Esophagus squamous epithelium (tissue), 5 donors: ENCODE results near the gene BARHL1. TPM values are rescaled to one million over a fixed set of nuclear protein-coding genes. Genes with fewer than 3 reads are reported as not detected.

Experiments used
- DNase-seq: peaks from one replicate; lab custom pipeline; 2025; lab: John Stamatoyannopoulos, UW
- H3K27ac ChIP-seq, 4 donors: fragments of 200-600 bp; sonication (generic); one replicate each; pipeline ENCODE4 v1.5.1; 2016 to 2019; ENCODE audit warnings: mild to moderate bottlenecking in 1 of 4
- H3K27me3 ChIP-seq, 4 donors: fragments of 200-600 bp; sonication (generic); 1 replicate in 3 of 4; 2 replicates in 1 of 4; pipeline versions ENCODE4 v1.5.1 to v1.6.0; 2017 to 2021; ENCODE audit warnings: antibody characterized with exemption in 1 of 4
- H3K36me3 ChIP-seq, 3 donors: fragments of 200-600 bp; sonication (generic); one replicate each; pipeline ENCODE4 v1.5.1; 2016 to 2019
- H3K4me1 ChIP-seq, 3 donors: fragments of 200-600 bp; sonication (generic); one replicate each; pipeline ENCODE4 v1.5.1; 2017 to 2019
- H3K4me3 ChIP-seq, 4 donors: fragments of 200-600 bp; sonication (generic); 1 replicate in 3 of 4; 2 replicates in 1 of 4; pipeline ENCODE4 v1.5.1; 2016 to 2019; ENCODE audit warnings: mild to moderate bottlenecking in 2 of 4, moderate library complexity in 1 of 4
- H3K9me3 ChIP-seq, 3 donors: fragments of 200-600 bp; sonication (generic); one replicate each; pipeline ENCODE4 v1.5.1; 2016 to 2019
- POLR2A ChIP-seq, 4 donors: fragments of 450-650 bp; IDR thresholded peaks; one replicate each; pipeline ENCODE4 v1.6.1; 2017; ENCODE audit warnings: antibody characterized with exemption in 4 of 4, mild to moderate bottlenecking in 4 of 4, moderate library complexity in 3 of 4
- WGBS, 2 donors: methylation state at CpG; one replicate each; pipeline ENCODE4 v1.1.5; 2018; 5-methylcytosine and 5-hydroxymethylcytosine counted together
- intact Hi-C: fragments of 100-400 bp; cut with DNase I; formaldehyde crosslinking; loops from one replicate; pipeline ENCODE4 v1.15.0; 2022
- total RNA-seq, 4 donors: library from RNA; depleted of rRNA; stranded (reverse); fragments of >200 nt; gene quantifications; one replicate each; pipeline ENCODE4 v1.1.0, GENCODE V29; 2016
- TF ChIP-seq, protein P1 (sequence below), 6 experiments: fragments of 450-650 bp in 4 of 6; fragments of 200-600 bp in 2 of 6; sonication (generic) in 2 of 6; IDR thresholded peaks; one replicate each; pipeline ENCODE4 v1.5.1; 2016 to 2019; ENCODE audit warnings: antibody characterized with exemption in 6 of 6, mild to moderate bottlenecking in 4 of 6, moderate library complexity in 4 of 6
- donor health status: DM: yes; HTN: yes; CAD: no.

BARHL1 gene
- not detected for total RNA-seq

- intact Hi-C loops = no loop called here
- TF ChIP-seq, protein P1, sequence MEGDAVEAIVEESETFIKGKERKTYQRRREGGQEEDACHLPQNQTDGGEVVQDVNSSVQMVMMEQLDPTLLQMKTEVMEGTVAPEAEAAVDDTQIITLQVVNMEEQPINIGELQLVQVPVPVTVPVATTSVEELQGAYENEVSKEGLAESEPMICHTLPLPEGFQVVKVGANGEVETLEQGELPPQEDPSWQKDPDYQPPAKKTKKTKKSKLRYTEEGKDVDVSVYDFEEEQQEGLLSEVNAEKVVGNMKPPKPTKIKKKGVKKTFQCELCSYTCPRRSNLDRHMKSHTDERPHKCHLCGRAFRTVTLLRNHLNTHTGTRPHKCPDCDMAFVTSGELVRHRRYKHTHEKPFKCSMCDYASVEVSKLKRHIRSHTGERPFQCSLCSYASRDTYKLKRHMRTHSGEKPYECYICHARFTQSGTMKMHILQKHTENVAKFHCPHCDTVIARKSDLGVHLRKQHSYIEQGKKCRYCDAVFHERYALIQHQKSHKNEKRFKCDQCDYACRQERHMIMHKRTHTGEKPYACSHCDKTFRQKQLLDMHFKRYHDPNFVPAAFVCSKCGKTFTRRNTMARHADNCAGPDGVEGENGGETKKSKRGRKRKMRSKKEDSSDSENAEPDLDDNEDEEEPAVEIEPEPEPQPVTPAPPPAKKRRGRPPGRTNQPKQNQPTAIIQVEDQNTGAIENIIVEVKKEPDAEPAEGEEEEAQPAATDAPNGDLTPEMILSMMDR (IDR thresholded peaks at IDR 0.05) = no peak
- no peak for TF ChIP-seq POLR2A (IDR thresholded peaks at IDR 0.05)
- H3K27me3 ChIP-seq = peaks cover 35 to 100% (median 75%) of the 10 kb centered on the region in 4 donors
- H3K4me1 ChIP-seq = peaks cover 3 to 43% (median 5%) of the 10 kb centered on the region in 3 donors
- DNase-seq = no peak
- no peak within 1 kb of the TSS for H3K27ac ChIP-seq
- H3K4me3 ChIP-seq = peak within 1 kb of the TSS in 3 of 4 donors; percentile 17 to 54 (median 33)
- H3K36me3 ChIP-seq = no peaks in the 10 kb centered on the region
- no peaks in the 10 kb centered on the region for H3K9me3 ChIP-seq
- WGBS, 2 donors = 0 to 1% methylated on average over 15 to 21 of the region's 36 CpGs
Measured at GRCh38 chr9:132582276-132582785, at the start of gene BARHL1. Gene BARHL1, plus strand, starts transcription at chr9:132582606. Its CDS starts 192 bp downstream, at chr9:132582798.

- intact Hi-C loops = no loop called here
- H3K27me3 ChIP-seq = peaks cover 0 to 41% (median 0%) of the 10 kb centered on the region in 4 donors
- H3K9me3 ChIP-seq = peaks cover 0 to 15% (median 0%) of the 10 kb centered on the region in 3 donors
- no peak overlapping the region for H3K27ac ChIP-seq
- no peaks in the 10 kb centered on the region for H3K4me1 ChIP-seq
- no peak for DNase-seq
- TF ChIP-seq POLR2A (IDR thresholded peaks at IDR 0.05) = no peak
- TF ChIP-seq, protein P1 (IDR thresholded peaks at IDR 0.05) = no peak
- no peak overlapping the region for H3K4me3 ChIP-seq
- WGBS, 2 donors = 81 to 86% methylated on average over 2 of the region's 2 CpGs
- H3K36me3 ChIP-seq = no peaks in the 10 kb centered on the region
Measured at GRCh38 chr9:132534832-132535231, 47.6 kb upstream of the BARHL1 start.

GRCh38 chr9:132536124-132536523, 46.3 kb upstream of the BARHL1 start:
- intact Hi-C loops = no loop called here
- WGBS, 2 donors = 67 to 88% methylated on average over 1 of the region's 1 CpG
- peaks cover 0 to 29% (median 0%) of the 10 kb centered on the region in 4 donors for H3K27me3 ChIP-seq
- no peak for DNase-seq
- no peaks in the 10 kb centered on the region for H3K4me1 ChIP-seq
- no peak for TF ChIP-seq POLR2A (IDR thresholded peaks at IDR 0.05)
- TF ChIP-seq, protein P1 (IDR thresholded peaks at IDR 0.05) = no peak
- H3K27ac ChIP-seq = no peak overlapping the region
- H3K9me3 ChIP-seq = peaks cover 0 to 15% (median 0%) of the 10 kb centered on the region in 3 donors
- no peak overlapping the region for H3K4me3 ChIP-seq
- no peaks in the 10 kb centered on the region for H3K36me3 ChIP-seq

GRCh38 chr9:132537352-132537751, 45.1 kb upstream of the BARHL1 start:
- WGBS, 2 donors = 69 to 81% methylated on average over 8 to 9 of the region's 12 CpGs

DNA sequence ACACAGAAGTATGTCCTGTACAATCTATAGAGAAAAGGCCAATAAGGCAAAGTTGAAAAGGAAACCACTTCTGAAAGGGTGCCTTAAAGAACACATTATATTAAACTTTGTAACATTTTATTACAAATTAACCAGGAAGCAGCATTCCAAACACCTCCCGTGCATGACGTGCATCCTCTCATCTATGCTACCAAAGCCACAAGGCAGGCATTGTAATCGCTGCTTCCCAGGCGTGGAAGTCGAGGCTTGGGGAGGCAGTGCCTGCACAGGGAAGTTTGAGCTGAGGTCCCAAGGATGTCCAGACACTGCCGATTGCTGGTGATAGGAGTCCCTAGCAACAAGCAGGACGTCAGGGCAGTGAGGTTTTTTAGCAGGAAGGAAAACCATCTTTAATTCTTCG, 44.3 kb upstream of the BARHL1 start:
- H3K4me3 ChIP-seq = no peak overlapping the region
- peaks cover 0 to 21% (median 0%) of the 10 kb centered on the region in 4 donors for H3K27me3 ChIP-seq
- H3K27ac ChIP-seq = no peak overlapping the region
- peaks cover 0 to 15% (median 0%) of the 10 kb centered on the region in 3 donors for H3K9me3 ChIP-seq
- 53 to 62% methylated on average over 6 to 8 of the region's 8 CpGs for WGBS, 2 donors
- intact Hi-C loops = no loop called here
- no peak for DNase-seq
- no peaks in the 10 kb centered on the region for H3K4me1 ChIP-seq
- H3K36me3 ChIP-seq = no peaks in the 10 kb centered on the region
- TF ChIP-seq POLR2A (IDR thresholded peaks at IDR 0.05) = no peak
- TF ChIP-seq, protein P1 (IDR thresholded peaks at IDR 0.05) = no peak

More at GRCh38 chr9:132537352-132537751, 45.1 kb upstream of the BARHL1 start:
- H3K4me3 ChIP-seq = no peak overlapping the region
- no peaks in the 10 kb centered on the region for H3K36me3 ChIP-seq
- H3K27me3 ChIP-seq = peaks cover 0 to 21% (median 0%) of the 10 kb centered on the region in 4 donors
- no peak overlapping the region for H3K27ac ChIP-seq
- H3K4me1 ChIP-seq = no peaks in the 10 kb centered on the region
- peaks cover 0 to 15% (median 0%) of the 10 kb centered on the region in 3 donors for H3K9me3 ChIP-seq
- TF ChIP-seq, protein P1 (IDR thresholded peaks at IDR 0.05) = no peak
- no peak for TF ChIP-seq POLR2A (IDR thresholded peaks at IDR 0.05)
- intact Hi-C loops = no loop called here
- DNase-seq = no peak
